GM21423 (cell line): ENCODE results near the gene MCUB.
"Not testable (repeated sequence)": the region's sequence is repeated elsewhere in the genome, so short reads cannot be mapped to it uniquely, and the experiment has no call there.

ENCODE experiments used
- ATAC-seq: cut with Tn5 transposase; IDR thresholded peaks from one replicate; pipeline ENCODE4 v1.9.1; 2021; ENCODE audit warnings: mild to moderate bottlenecking, moderate library complexity; ENCODE audit not compliant: unreplicated experiment

MCUB gene, protein sequence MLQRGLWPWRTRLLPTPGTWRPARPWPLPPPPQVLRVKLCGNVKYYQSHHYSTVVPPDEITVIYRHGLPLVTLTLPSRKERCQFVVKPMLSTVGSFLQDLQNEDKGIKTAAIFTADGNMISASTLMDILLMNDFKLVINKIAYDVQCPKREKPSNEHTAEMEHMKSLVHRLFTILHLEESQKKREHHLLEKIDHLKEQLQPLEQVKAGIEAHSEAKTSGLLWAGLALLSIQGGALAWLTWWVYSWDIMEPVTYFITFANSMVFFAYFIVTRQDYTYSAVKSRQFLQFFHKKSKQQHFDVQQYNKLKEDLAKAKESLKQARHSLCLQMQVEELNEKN

DNA sequence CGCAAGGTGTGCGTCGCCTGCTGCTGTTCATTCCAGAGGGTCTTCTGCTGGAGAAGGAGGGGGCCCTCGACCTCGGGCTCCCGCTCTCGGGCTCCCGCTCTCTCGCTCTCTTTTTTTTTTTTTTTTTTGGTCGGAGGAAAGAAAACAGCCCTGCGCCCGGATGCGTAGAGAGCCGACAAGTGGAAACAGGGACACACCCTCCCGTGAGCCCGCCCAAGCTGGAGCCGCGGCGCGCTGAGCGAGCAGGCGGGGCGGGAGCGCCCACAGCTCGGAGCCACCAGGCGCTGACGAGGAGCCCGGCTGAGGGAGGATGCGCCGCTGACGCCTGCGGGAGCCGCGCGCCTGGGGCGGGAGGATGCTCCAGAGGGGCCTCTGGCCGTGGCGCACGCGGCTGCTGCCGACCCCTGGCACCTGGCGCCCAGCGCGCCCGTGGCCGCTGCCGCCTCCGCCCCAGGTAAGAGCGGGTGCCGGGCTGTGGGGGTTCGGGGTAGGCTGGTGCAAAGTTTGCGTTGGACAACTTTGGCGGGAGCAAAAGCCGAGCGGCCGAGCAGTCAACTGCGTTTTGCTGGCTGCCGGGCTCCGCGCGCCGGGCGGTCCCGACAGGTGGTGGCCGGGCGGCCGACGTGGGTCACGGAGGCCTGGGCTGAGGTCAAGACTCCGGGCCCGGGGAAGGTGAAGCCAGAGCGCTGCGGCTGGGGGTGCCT, at the start of gene MCUB:
MCUB (plus strand) TSS at position 264 of the 704 bp plus-strand sequence; CDS start at position 356, 92 bp downstream.
- ATAC-seq, result peak; percentile 90

DNA sequence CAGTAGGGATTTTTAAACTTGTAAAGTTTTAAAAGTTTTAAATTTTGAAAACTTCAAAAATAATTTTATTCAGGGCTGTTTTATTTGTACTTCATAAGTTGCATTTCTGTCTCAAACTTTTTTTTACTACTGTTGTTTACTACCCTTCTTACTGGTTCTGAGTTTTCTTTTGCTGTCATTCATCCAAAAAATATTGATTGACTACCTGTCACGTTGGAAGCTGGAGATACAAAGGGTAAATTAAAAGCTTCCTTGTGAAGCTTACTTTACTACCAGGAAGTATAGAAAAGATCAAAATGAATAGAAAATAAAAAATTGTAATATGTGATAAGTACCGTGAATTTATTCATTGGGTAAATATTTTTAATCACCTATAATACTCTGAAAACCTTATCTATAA, 49.4 kb upstream of the MCUB start:
- ATAC-seq, result no peak

DNA sequence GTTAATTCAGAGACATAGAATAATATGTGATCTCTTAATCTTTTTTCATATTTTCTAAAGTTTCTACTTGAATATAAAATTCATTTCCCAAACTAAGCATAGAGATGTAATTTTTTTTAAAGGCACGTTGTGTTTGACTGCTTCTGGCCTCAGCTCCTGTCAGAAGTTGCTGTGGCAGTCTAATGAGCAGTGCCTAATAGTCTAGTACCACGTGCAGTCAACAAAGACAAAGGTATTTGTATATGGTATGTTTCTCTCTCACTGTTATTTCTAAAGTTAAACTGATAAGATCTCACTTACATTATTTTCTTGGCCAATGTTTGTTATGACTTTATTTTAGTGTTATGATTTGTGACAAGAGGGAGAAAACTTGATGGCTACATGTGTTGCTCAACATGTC, 48.6 kb upstream of the MCUB start:
- no peak for ATAC-seq

DNA sequence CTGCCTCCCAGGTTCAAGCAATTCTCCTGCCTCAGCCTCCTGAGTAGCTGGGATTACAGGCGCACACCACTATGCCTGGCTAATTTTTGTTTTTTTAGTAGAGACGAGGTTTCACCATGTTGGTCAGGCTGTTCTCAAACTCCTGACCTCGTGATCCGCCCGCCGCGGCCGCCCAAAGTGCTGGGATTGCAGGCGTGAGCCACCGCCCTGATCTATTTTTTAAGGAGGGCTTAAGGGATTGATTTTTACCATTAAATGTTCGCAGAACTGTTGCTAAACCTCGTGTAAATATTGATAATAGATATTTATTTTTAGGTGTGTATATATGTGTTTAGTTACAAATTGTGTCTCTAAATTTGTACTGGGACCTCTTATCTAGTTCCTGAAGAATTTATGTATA, 46.7 kb upstream of the MCUB start:
- not testable (repeated sequence) for ATAC-seq

DNA sequence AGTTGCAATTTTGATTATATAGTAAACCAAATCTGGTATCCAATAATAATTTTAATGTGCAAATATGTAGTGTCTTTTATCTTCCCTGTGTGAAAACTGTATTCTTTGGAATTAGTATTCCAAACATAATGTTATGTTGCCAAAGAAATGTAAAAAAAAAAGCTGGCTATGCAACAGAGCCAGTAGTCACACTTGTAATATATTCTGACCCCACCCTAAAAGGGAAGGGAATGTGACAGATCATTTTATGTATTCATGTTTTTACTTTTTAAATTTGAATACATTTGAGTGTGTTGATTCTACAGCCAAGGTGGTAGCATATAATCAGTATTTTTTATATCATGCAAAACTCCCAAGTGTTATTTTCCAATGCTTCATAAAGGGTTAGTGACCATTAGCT, 27.9 kb upstream of the MCUB start:
- ATAC-seq, result no peak

DNA sequence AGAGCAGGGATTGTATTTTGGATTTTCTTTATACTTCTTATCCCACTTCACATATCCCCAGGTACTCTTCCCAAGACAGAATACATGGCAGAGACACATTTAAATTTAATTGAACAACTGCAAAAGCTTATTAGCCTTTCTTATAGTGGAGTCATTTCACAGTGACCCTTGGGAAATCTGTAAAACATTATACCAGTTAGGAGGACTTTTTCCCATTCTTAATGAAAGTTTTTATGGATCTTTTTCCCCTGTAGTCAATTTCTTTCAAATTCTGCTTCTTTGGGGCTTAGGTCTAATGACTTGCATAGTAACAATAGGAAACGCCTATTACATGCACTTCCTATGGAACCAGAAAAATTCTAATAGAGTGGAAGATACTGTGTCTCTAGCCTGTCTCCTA, 14.6 kb upstream of the MCUB start:
- no peak for ATAC-seq

DNA sequence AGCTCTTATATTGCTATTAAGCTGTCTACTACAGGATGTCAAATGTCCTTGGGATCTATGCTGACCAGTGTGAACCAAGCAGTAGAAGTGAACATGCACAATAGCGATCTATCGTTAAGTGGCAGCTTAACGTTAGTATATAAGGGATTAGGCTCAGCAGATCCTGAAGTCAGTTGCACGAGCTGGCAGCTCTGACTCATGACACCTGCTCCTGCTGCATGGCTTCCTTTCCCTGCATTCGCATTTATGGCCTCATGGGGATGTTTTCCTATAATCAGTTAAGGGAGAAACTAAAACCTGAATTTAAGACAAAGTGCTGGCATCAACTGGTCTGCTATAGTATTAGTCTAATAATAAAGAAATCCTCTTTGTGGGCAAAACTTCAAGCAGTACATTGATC, 12.7 kb upstream of the MCUB start:
- ATAC-seq, result no peak

DNA sequence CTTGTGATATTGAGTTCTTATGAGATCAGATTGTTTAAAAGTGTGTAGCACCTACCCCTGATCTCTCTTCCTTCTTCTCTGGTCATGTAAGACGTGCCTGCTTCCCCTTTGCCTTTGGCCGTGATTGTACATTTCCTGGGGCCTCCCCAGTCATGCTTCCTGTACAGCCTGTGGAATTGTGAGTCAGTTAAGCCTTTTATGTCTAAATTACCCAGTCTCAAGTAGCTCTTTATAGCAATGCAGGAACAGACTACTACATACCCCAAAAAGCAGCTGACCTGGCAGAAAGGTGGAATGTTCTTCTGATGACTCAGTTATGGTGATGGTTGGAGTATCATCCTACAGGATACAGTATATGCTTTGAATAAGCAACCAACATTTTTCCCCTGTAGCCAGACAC, 11.4 kb upstream of the MCUB start:
- ATAC-seq, result no peak

DNA sequence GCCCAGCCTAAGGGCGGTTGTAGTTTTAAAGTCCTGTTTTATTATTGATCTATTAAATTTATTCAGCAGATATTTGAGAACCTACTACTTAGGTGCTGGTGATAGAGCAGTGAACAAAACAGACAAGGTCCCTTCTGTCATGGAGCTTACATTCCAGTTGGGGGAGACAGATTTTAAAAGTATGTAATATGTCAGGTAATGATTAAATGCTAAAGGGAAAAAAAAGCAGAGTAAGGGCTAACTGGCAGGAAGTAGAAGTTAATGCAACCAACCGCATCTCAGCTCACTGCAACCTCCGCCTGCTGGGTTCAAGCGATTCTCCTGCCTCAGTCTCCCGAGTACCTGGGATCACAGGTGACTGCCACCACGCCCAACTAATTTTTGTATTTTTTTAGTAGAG, 7.8 kb upstream of the MCUB start:
- ATAC-seq, result no peak

DNA sequence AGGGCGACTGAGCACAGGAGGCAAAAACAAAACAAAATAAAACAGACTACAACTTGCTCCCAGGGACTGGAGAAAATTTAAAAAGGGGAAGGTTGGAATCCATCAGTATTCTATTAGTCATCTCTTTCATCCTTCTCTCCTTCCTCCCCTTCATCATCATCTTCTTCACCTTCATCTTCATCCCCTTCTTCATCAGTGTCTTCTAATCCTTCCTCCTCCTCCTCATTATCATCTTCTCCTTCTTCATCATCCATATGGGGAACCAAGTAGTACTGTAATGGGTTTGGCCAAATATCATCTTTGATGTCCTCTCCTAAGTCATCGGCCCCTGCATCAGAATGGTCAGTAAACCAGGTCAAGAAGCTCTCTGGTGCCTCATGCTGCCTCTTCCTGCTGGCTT, 6.9 kb upstream of the MCUB start:
- no peak for ATAC-seq

DNA sequence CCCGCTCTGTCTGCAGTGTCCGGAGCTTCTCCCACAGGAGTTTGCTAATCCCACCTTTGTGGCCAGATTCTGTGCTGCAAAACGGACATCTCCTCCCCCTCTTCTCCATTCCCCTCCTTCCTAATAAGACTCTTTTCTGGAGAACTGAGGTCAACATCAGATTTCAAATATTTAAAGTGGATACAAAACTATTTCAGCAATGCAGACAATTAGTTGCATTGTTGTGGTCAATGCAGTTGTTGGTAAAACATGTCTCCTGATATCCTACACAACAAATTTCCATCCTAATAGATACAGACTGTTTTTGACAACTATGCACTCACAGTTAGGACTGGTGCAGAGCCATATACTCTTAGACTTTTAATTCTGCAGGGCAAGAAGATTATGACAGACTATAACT, 5.1 kb upstream of the MCUB start:
- no peak for ATAC-seq

DNA sequence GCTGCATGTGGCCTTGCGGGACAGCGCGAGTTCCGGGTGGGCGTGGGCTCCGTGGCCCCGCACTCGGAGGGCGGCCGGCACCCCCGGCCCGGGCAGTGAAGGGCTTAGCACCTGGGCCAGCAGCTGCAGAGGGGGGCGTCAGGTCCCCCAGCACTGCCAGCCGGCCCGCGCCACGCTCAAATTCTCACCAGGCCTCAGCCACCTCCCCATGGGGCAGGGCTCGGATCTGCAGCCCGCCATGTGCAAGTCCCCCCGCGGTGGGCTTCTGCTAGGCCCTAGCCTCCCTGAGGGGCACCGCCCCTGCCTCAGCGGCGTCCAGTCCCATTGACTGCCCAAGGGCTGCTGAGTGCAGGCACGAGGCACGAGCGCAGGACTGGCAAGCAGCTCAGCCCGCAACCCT, 2.6 kb upstream of the MCUB start:
- ATAC-seq, result no peak

DNA sequence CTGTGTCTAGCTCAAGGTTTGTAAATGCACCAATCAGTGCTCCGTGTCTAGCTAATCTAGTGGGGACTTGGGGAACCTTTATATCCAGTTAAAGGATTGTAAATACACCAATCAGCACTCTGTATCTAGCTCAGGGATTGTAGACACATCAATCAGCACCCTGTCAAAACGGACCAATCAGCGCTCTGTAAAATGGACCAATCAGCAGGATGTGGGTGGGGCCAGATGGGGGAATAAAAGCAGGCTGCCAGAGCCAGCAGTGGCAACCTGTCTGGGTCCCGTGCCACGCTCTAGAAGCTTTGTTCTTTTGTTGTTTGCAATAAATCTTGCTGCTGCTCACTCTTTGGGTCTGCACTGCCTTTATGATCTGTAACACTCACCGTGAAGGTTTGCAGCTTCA, 2.0 kb upstream of the MCUB start:
- not testable (repeated sequence) for ATAC-seq

DNA sequence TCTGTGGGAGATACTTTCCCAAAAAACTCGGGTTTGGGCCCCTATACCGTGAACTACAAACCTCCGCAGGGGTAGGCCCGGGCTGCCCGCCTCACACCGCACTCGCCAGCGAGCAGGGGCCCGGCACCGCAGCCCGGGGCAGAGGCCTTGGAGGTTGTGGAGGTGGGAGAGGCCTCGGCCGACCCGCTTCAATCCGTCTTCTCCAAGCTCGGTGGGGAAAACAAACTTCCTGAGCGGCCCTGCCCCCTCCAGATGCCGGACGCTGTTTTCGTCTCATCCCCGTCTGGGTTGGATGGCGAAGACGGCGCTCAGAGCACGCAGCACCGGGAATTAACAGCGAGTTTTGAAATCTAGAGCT, 442 bp upstream of the MCUB start:
- peak; percentile 14 for ATAC-seq

DNA sequence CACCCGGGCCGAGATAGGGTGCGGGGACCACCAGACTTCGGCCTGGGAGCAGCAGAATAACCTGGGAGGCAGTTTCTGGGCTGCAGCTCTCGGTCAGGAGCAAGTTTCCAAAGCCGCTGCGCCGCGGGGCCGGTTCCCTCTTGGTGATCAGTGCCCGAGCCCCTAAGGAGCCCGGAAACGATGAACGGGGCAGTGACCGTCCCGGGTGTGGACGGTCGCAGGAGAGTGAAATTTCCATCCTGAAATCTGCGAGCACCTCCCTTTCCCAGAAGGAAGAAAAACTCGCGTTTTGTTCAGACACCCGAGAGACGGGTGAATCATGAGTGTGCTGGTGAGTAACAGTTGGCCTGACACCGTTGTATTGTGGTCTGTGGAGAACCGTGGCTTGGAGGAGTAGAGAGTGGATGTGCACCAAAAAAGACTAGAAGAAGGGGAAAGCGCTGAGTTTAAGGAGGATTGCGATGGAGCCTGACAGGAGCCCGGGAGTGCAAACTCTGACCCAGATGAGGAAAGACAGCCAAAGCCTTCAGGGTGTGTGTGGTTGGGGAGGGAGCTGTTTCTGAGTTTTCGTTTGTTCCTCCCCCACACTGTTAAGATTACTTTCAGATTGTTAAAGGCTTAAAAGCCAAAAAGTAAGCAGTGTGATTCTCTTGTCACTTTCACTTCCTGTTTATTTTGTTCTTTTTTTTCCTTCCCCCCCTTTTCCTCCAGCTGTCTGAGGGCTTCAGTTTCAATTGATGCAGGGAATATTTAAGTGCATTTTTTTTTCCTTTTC, 828 bp downstream of the MCUB start:
- peak; percentile 63 for ATAC-seq

DNA sequence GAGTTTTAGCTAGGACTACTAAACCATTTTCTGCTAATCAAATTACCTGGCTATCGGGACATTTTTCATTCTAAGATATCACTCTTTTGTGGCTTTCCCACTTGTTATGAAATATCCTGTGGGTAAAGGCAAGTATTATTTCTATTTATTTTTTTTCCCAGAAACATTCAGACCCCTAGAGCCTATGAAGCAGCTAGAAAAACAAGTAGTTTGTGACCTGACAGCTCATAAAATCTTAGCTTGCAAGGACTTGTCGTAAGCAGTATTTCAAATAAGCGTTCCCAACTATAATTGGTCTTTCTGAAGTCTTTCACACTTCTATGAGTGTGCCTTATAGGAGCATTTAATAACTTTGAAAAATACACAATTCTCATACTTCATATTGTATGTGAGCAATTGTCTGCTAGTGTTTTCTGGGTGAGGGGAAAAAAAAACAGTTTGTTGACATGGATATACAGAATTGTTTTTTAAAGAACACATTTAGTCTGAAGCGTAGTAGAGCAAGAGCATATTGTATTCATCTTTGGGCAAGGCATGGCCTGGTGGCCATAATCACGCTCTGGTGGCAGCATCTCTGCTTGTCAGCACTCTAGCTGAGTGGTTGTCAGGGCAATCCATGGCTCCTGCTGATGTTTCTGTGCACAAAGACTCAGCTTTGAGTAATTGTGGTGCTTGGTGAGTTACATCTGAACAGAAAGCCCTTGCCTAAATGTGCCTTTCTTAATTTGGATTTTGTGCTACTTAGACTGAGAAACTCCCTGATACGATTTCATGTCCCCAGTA, 2.6 kb downstream of the MCUB start:
- ATAC-seq, result no peak

DNA sequence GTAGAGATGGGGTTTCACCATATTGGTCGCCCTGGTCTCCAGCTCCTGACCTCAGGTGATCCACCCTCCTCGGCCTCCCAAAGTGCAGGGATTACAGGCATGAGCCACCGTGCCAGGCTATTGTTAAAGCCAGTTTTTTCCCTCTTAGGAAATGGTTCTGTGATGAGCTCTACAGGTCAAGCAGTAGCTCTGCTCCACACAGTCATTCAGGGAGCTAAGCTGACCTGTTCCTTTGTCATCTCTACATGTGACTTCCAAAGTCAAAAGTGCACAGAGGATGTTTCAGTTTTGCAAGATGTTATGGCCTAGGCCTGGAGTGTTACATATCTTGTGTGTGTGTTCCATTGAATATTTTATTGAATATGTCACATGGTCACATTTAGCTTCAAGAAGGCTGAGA, 11.4 kb downstream of the MCUB start:
- ATAC-seq, result no peak

DNA sequence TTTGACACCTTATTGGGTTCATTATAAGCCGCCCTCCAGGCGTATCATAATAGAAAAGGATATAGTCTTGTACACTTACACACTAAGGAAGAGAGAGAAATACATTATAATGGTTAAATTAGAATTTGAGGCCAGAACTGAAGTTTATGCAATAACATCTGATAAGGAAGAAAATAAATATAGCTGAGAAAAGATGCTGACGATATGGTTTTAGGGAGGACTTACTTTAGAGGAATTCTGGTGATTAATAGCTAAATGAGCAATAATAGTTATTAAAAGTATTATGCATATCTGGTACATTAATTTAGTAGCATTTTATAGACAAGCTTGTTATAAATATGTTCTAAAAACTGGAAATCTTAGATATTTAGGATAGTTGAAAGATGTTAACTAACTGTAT, 12.1 kb downstream of the MCUB start:
- no peak for ATAC-seq

DNA sequence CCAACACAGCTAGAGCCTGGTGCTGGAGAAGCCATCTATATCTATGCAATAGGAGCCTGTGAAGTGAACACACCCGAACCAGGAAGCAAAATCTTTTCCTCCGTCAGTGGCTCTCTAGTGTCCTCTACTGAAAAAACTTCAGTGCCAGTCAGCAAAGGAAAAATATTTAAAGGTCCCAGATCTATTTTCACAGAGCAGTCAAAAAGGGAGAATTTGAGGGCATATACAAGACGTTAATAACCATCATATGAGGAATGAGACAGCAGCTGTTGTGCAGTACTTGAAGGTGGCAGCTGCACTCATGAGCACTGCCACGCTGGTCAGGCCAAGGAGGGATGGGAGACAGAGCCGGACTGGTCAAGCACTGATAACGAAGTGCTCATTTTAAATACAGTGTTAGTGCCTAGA, 14.4 kb downstream of the MCUB start:
- no peak for ATAC-seq

DNA sequence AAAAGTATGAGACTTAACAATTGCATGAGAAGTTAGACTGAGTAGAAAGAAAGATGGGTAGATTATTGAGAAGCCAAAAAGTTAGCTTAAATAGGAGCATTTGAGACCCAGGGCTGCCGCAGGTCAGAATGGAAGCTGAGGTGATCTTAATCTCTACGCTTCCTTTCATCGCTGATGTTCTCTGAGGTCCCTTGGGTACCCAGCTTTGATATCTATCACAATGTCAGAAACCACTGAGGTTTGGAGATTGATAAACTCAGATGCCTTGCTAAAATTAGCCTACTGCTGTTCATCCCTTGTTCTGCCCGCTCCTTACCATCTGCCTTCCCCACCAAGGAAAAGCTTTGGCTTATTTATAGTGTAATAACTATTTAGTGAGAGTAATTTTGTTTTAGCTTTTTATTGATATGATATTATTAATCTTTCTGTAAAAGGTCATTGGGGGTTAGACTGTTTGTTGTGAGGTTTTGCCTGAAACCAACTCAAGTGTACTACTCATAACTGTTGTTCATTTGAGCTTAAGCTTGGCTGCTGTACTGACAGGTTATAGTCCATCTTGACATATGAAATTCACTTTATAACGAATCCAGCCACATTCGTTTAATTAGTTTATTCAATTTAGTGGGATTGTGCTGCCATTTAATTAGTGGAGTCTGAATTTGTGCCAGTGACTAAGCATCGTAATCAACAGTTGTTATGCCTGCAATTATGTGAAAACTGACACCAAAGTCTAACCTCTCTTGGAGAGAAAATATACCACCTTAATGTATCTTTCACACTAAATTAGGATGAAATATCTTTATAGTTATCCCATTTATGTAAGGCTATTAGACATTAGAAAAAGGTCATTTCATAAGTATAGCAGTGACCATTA, 15.1 kb downstream of the MCUB start:
- ATAC-seq, result no peak
